ENCODE data around the gene SLC22A1.

- peak; percentile 75 for TF ChIP-seq CTCF (IDR thresholded peaks at IDR 0.05)
- TF ChIP-seq TCF7L2 (IDR thresholded peaks at IDR 0.05; ENCODE audit: low read depth, low read length): no peak
- TF ChIP-seq REST (IDR thresholded peaks at IDR 0.05; ENCODE audit: insufficient read depth in 1 of 2, low read depth in 2 of 2, low read length in 1 of 2): no peak
- no peak for TF ChIP-seq SIN3A (IDR thresholded peaks at IDR 0.05; ENCODE audit: borderline replicate concordance, insufficient read depth, low read depth, low read length)
- TF ChIP-seq POLR2AphosphoS5 (IDR thresholded peaks at IDR 0.05; ENCODE audit: low read depth, low read length): no peak
These were observed 18.4 kb upstream of the SLC22A1 start for GRCh38 chr6:160102956-160103824.

All from Panc1 (cell line).